Caco-2 (cell line): Measurements from ENCODE around the gene ZNRF3. TPM values are rescaled to one million over a fixed set of nuclear protein-coding genes. Genes with fewer than 3 reads are reported as not detected.

Experiments
- BruUV-seq: library from RNA; stranded (reverse); fragments of 400-500 nt; replicated peaks from 2 replicates; lab custom pipeline; 2021; lab: Mats Ljungman, UMichigan
- CTCF ChIA-PET: fragments of 300-600 bp; sonication (Branson Sonifier 250); formaldehyde crosslinking; loops from one replicate; lab custom pipeline; 2022; ENCODE audit warnings: antibody characterized with exemption; lab: Charles Lee
- POLR2A ChIA-PET: fragments of 300-600 bp; sonication (Branson Sonifier 250); formaldehyde crosslinking; loops from one replicate; lab custom pipeline; 2022; ENCODE audit warnings: antibody characterized with exemption; lab: Charles Lee
- DNase-seq, 2 experiments: peaks; one replicate each; pipeline versions ENCODE4 v3.0.0 to v3.0.0-alpha.2; 2020 to 2022
- H3K27me3 ChIP-seq: replicated peaks from 2 replicates; pipeline ENCODE4 v1.6.0; 2011; ENCODE audit warnings: low read length; ENCODE audit not compliant: control insufficient read depth, insufficient read depth
- H3K36me3 ChIP-seq: 2 replicates; pipeline ENCODE4 v1.5.1; 2011; ENCODE audit warnings: low read length; ENCODE audit not compliant: control insufficient read depth, insufficient read depth
- H3K4me1 ChIP-seq: fragments of 250-450 bp; sonication (Bioruptor Pico); 2 replicates; pipeline ENCODE4 v1.5.1; 2020; ENCODE audit warnings: mild to moderate bottlenecking
- H3K4me3 ChIP-seq: 2 replicates; pipeline ENCODE4 v1.5.1; 2011; ENCODE audit warnings: low read depth, mild to moderate bottlenecking, control low read depth, low read length
- H3K9me3 ChIP-seq: fragments of 250-450 bp; sonication (Bioruptor Pico); 2 replicates; pipeline ENCODE4 v1.5.1; 2020; ENCODE audit warnings: mild to moderate bottlenecking, moderate library complexity
- H3K27ac Mint-ChIP-seq: one replicate; pipeline ENCODE4 v1.8.0; 2022; ENCODE audit warnings: mixed read lengths; ENCODE audit not compliant: unreplicated experiment
- H3K27me3 Mint-ChIP-seq: one replicate; pipeline ENCODE4 v1.8.0; 2022; ENCODE audit warnings: mixed read lengths; ENCODE audit not compliant: insufficient read depth, unreplicated experiment
- H3K36me3 Mint-ChIP-seq: one replicate; pipeline ENCODE4 v1.8.0; 2022; ENCODE audit warnings: mild to moderate bottlenecking, mixed read lengths; ENCODE audit not compliant: insufficient read depth, unreplicated experiment
- H3K4me1 Mint-ChIP-seq: one replicate; pipeline ENCODE4 v1.8.0; 2022; ENCODE audit warnings: low read depth, mixed read lengths; ENCODE audit not compliant: unreplicated experiment
- H3K4me3 Mint-ChIP-seq: one replicate; pipeline ENCODE4 v1.8.0; 2022; ENCODE audit warnings: mild to moderate bottlenecking, moderate library complexity, mixed read lengths; ENCODE audit not compliant: unreplicated experiment
- H3K9me3 Mint-ChIP-seq: one replicate; pipeline ENCODE4 v1.8.0; 2022; ENCODE audit warnings: mixed read lengths; ENCODE audit not compliant: unreplicated experiment
- intact Hi-C: fragments of 100-400 bp; cut with micrococcal nuclease; formaldehyde crosslinking; loops from one replicate; pipeline ENCODE4 v1.10.0; 2022; ENCODE audit not compliant: unreplicated experiment
- total RNA-seq: library from RNA; stranded (reverse); gene quantifications from 2 replicates; pipeline ENCODE4 v1.2.3, GENCODE V29; 2022
- TF ChIP-seq, protein P1 (sequence below), 2 experiments: fragments of 200-600 bp in 1 of 2; IDR thresholded peaks; 1 replicate in 1 of 2; 2 replicates in 1 of 2; pipeline versions ENCODE4 v1.5.1 to v1.8.0; 2011 to 2022; ENCODE audit warnings: antibody characterized with exemption in 1 of 2, control low read depth in 1 of 2, inconsistent platforms in 1 of 2, low read depth in 1 of 2, low read length in 1 of 2, mild to moderate bottlenecking in 1 of 2, moderate library complexity in 1 of 2; ENCODE audit not compliant: insufficient read depth in 1 of 2, severe bottlenecking in 1 of 2, unreplicated experiment in 1 of 2

The ZNRF3 gene
- total RNA-seq, 1 experiment from 2014 or later: 41.1 TPM

DNA sequence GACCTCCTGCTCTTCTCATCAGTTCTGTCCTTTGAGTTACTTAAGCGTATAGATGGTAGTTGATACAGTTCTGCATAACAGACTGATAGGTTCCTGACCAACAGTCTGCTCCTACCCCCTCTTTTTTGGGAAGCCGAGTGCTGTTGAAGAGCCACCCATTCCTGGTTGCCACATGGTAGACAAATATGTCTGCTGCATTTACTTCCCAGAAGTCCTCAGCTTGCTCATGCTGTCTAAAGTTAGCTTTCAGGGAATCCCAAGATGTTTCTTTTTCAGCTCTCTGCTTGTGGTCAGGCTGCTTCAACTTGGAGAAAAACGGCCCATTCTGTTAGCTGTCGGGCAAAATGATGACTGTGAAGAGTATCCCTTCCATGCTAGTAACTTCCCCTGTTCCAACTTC lies 129.6 kb downstream of the ZNRF3 start:
- ChIA-PET POLR2A (no interaction called here), CTCF (no interaction called here)
- no peaks in the 10 kb centered on the region for H3K27me3 Mint-ChIP-seq
- TF ChIP-seq, protein P1, sequence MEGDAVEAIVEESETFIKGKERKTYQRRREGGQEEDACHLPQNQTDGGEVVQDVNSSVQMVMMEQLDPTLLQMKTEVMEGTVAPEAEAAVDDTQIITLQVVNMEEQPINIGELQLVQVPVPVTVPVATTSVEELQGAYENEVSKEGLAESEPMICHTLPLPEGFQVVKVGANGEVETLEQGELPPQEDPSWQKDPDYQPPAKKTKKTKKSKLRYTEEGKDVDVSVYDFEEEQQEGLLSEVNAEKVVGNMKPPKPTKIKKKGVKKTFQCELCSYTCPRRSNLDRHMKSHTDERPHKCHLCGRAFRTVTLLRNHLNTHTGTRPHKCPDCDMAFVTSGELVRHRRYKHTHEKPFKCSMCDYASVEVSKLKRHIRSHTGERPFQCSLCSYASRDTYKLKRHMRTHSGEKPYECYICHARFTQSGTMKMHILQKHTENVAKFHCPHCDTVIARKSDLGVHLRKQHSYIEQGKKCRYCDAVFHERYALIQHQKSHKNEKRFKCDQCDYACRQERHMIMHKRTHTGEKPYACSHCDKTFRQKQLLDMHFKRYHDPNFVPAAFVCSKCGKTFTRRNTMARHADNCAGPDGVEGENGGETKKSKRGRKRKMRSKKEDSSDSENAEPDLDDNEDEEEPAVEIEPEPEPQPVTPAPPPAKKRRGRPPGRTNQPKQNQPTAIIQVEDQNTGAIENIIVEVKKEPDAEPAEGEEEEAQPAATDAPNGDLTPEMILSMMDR (IDR thresholded peaks at IDR 0.05; ENCODE audit: insufficient read depth in 1 of 2, low read depth in 1 of 2, low read length in 1 of 2, severe bottlenecking in 1 of 2, unreplicated experiment in 1 of 2): no peak
- Histone ChIP-seq H3K4me3 (no peak overlapping the region), H3K36me3 (no peaks in the 10 kb centered on the region), H3K27me3 (no peaks in the 10 kb centered on the region), H3K9me3 (no peaks in the 10 kb centered on the region), H3K4me1 (peaks cover 52% of the 10 kb centered on the region)
- no peak overlapping the region for H3K27ac Mint-ChIP-seq
- H3K4me1 Mint-ChIP-seq: peaks cover 26% of the 10 kb centered on the region
- intact Hi-C loops: no loop called here
- no TSS peak for BruUV-seq
- H3K36me3 Mint-ChIP-seq: peaks cover 81% of the 10 kb centered on the region
- H3K4me3 Mint-ChIP-seq: no peak overlapping the region
- H3K9me3 Mint-ChIP-seq: peaks cover 5% of the 10 kb centered on the region
- DNase-seq: no peak

DNA sequence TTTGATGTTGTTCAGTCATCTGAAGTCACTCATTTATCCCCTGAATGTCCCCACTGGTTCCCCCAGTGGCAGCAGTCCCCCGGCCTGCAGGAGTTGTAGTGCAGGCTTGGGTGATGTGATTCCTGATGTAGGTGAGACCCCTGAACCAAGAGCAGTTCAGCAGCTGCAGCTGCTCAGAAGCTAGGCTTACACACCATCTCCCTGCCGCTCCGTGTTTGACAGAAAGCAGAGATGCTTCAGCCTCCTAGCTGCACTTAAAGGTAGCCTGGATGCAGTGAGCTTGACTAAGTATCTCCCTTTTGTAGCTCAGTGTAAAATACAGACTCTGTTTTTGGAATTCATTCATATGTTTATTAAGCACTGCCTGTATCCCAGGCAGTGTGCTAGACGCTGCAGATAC lies 130.9 kb downstream of the ZNRF3 start:
- H3K27me3 ChIP-seq: no peaks in the 10 kb centered on the region
- POLR2A ChIA-PET: no interaction called here
- H3K9me3 Mint-ChIP-seq: peaks cover 14% of the 10 kb centered on the region
- no peak overlapping the region for H3K4me3 ChIP-seq
- no peaks in the 10 kb centered on the region for H3K27me3 Mint-ChIP-seq
- TF ChIP-seq, protein P1 (IDR thresholded peaks at IDR 0.05; ENCODE audit: insufficient read depth in 1 of 2, low read depth in 1 of 2, low read length in 1 of 2, severe bottlenecking in 1 of 2, unreplicated experiment in 1 of 2): no peak
- peaks cover 79% of the 10 kb centered on the region for H3K36me3 Mint-ChIP-seq
- peaks cover 27% of the 10 kb centered on the region for H3K4me1 Mint-ChIP-seq
- no peaks in the 10 kb centered on the region for H3K36me3 ChIP-seq
- intact Hi-C loops: no loop called here
- H3K4me1 ChIP-seq: peaks cover 42% of the 10 kb centered on the region
- no peaks in the 10 kb centered on the region for H3K9me3 ChIP-seq
- no peak overlapping the region for H3K4me3 Mint-ChIP-seq
- no TSS peak for BruUV-seq
- H3K27ac Mint-ChIP-seq: no peak overlapping the region
- no peak for DNase-seq
- CTCF ChIA-PET: interaction anchor here (0.6 kb wide), 1 partner anchor 19 kb away, joined by 6 read pairs; no protein-coding TSS in a partner anchor

DNA sequence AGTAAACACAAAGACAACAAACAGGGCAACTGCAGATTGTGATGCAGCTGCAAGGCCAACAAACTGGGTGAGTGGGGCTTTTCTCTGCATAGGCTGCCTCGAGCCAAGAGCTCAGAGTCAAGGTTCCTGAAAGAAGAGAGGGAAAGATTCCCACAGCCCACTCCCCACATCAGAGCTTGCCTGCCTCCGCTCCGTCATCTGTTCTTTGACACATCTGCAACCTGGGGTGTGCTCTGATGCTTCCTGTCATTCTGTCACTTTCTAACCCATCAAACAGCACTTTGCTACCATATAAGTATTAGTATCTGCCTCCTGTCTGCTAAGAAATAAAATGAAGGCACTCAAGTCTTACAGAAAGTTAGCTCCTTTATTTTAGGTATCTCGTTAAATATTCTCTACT lies 131.4 kb downstream of the ZNRF3 start:
- Mint-ChIP-seq H3K27ac (no peak overlapping the region), H3K4me1 (peaks cover 22% of the 10 kb centered on the region), H3K27me3 (no peaks in the 10 kb centered on the region), H3K4me3 (no peak overlapping the region), H3K9me3 (peaks cover 14% of the 10 kb centered on the region), H3K36me3 (peaks cover 74% of the 10 kb centered on the region)
- Histone ChIP-seq H3K9me3 (no peaks in the 10 kb centered on the region), H3K4me1 (peaks cover 42% of the 10 kb centered on the region), H3K4me3 (no peak overlapping the region), H3K36me3 (no peaks in the 10 kb centered on the region), H3K27me3 (no peaks in the 10 kb centered on the region)
- BruUV-seq: no TSS peak
- TF ChIP-seq, protein P1 (IDR thresholded peaks at IDR 0.05; ENCODE audit: insufficient read depth in 1 of 2, low read depth in 1 of 2, low read length in 1 of 2, severe bottlenecking in 1 of 2, unreplicated experiment in 1 of 2): no peak
- POLR2A ChIA-PET: interaction anchor here (0.6 kb wide), 1 partner anchor 131 kb away, joined by 3 read pairs; the partner anchor contains the start of gene ZNRF3
- no peak for DNase-seq
- intact Hi-C loops: no loop called here
- CTCF ChIA-PET: no interaction called here
